Astrocyte (in vitro differentiated cells and primary cell): ENCODE measurements around the gene ESRRB. TPM values are rescaled to one million over a fixed set of nuclear protein-coding genes. Genes with fewer than 3 reads are reported as not detected.

Experiments used
- DNase-seq: peaks from one replicate; pipeline ENCODE4 v3.0.0-alpha.2; 2010; ENCODE audit warnings: low read depth
- FAIRE-seq: peaks from 2 replicates; lab custom pipeline; 2011; peaks lifted over from hg19 to GRCh38; lab: Jason Lieb, UNC
- H2AFZ ChIP-seq: 2 replicates; pipeline ENCODE4 v1.6.0; 2012; ENCODE audit warnings: low read depth, low read length, inconsistent platforms
- H3K27ac ChIP-seq: 2 replicates; pipeline ENCODE4 v1.5.1; 2011; ENCODE audit warnings: low read depth, low read length, inconsistent platforms
- H3K27me3 ChIP-seq: 2 replicates; pipeline ENCODE4 v1.6.0; 2011; ENCODE audit warnings: low read length, inconsistent platforms; ENCODE audit not compliant: insufficient read depth
- H3K36me3 ChIP-seq: 2 replicates; pipeline ENCODE4 v1.5.1; 2011; ENCODE audit warnings: low read length, inconsistent platforms; ENCODE audit not compliant: insufficient read depth
- H3K4me1 ChIP-seq: 2 replicates; pipeline ENCODE4 v1.5.1; 2011; ENCODE audit warnings: low read length, inconsistent platforms; ENCODE audit not compliant: insufficient read depth
- H3K4me2 ChIP-seq: 2 replicates; pipeline ENCODE4 v1.6.0; 2012; ENCODE audit warnings: low read length, inconsistent platforms
- H3K4me3 ChIP-seq: 2 replicates; pipeline ENCODE4 v1.5.1; 2011; ENCODE audit warnings: low read depth, mild to moderate bottlenecking, low read length, inconsistent platforms; ENCODE audit not compliant: insufficient read depth
- H3K79me2 ChIP-seq: 2 replicates; pipeline ENCODE4 v1.6.0; 2012; ENCODE audit warnings: mild to moderate bottlenecking, low read length, inconsistent platforms; ENCODE audit not compliant: insufficient read depth
- H3K9ac ChIP-seq: 2 replicates; pipeline ENCODE4 v1.6.0; 2012; ENCODE audit warnings: mild to moderate bottlenecking, low read length, inconsistent platforms
- H3K9me3 ChIP-seq: 2 replicates; pipeline ENCODE4 v1.5.1; 2012; ENCODE audit warnings: low read depth, mild to moderate bottlenecking, low read length, inconsistent platforms; ENCODE audit not compliant: insufficient read depth
- H4K20me1 ChIP-seq: 2 replicates; pipeline ENCODE4 v1.6.0; 2012; ENCODE audit warnings: low read length, inconsistent platforms; ENCODE audit not compliant: insufficient read depth
- H3K27ac Mint-ChIP-seq: one replicate; pipeline ENCODE4 v1.8.0; 2021; ENCODE audit warnings: mild to moderate bottlenecking, mixed read lengths; ENCODE audit not compliant: unreplicated experiment
- H3K27me3 Mint-ChIP-seq: one replicate; pipeline ENCODE4 v1.8.0; 2021; ENCODE audit warnings: low read depth, mixed read lengths; ENCODE audit not compliant: unreplicated experiment
- H3K36me3 Mint-ChIP-seq: one replicate; pipeline ENCODE4 v1.8.0; 2021; ENCODE audit warnings: low read depth, mixed read lengths; ENCODE audit not compliant: unreplicated experiment
- H3K4me1 Mint-ChIP-seq: one replicate; pipeline ENCODE4 v1.8.0; 2021; ENCODE audit warnings: low read depth, mixed read lengths; ENCODE audit not compliant: unreplicated experiment
- H3K4me3 Mint-ChIP-seq: one replicate; pipeline ENCODE4 v1.8.0; 2021; ENCODE audit warnings: mild to moderate bottlenecking, moderate library complexity, mixed read lengths; ENCODE audit not compliant: unreplicated experiment
- H3K9me3 Mint-ChIP-seq: one replicate; pipeline ENCODE4 v1.8.0; 2021; ENCODE audit warnings: mild to moderate bottlenecking, mixed read lengths; ENCODE audit not compliant: unreplicated experiment
- CTCF ChIP-seq: IDR thresholded peaks from 2 replicates; pipeline ENCODE4 v1.5.1; 2011; ENCODE audit warnings: low read depth, mild to moderate bottlenecking, inconsistent platforms, low read length, moderate library complexity; ENCODE audit not compliant: insufficient read depth
- EZH2 ChIP-seq: IDR thresholded peaks from 2 replicates; pipeline ENCODE4 v1.6.1; 2012; ENCODE audit warnings: mild to moderate bottlenecking, low read length, inconsistent platforms; ENCODE audit not compliant: insufficient read depth
- total RNA-seq: library from RNA; stranded (reverse); gene quantifications from 2 replicates; pipeline ENCODE4 v1.2.1, GENCODE V29; 2021

Gene ESRRB
- total RNA-seq, 1 donor from 2014 or later: not detected

- H3K4me1 Mint-ChIP-seq: no peaks in the 10 kb centered on the region
- H4K20me1 ChIP-seq: no peaks in the 10 kb centered on the region
- H3K79me2 ChIP-seq: no peaks in the 10 kb centered on the region
- H3K27me3 ChIP-seq: no peaks in the 10 kb centered on the region
- H3K27me3 Mint-ChIP-seq: peaks cover 59% of the 10 kb centered on the region
- no peak overlapping the region for H3K9ac ChIP-seq
- H3K4me2 ChIP-seq: no peak overlapping the region
- H2AFZ ChIP-seq: no peak overlapping the region
- H3K36me3 ChIP-seq: no peaks in the 10 kb centered on the region
- FAIRE-seq (no peak), DNase-seq (no peak)
- H3K4me1 ChIP-seq: no peaks in the 10 kb centered on the region
- H3K9me3 Mint-ChIP-seq: peaks cover 2% of the 10 kb centered on the region
- no peak for TF ChIP-seq CTCF
- TF ChIP-seq EZH2: no peak
- H3K4me3 Mint-ChIP-seq: no peak overlapping the region
- no peak overlapping the region for H3K27ac ChIP-seq
- H3K27ac Mint-ChIP-seq: no peak overlapping the region
- H3K9me3 ChIP-seq: no peaks in the 10 kb centered on the region
- H3K36me3 Mint-ChIP-seq: peaks cover 4% of the 10 kb centered on the region
- no peak overlapping the region for H3K4me3 ChIP-seq
Measured at GRCh38 chr14:76510181-76510580, 134.2 kb downstream of the ESRRB start.

- no peak overlapping the region for H3K4me3 ChIP-seq
- no peaks in the 10 kb centered on the region for H3K36me3 ChIP-seq
- no peaks in the 10 kb centered on the region for H3K4me1 ChIP-seq
- Mint-ChIP-seq H3K27ac (no peak overlapping the region), H3K4me1 (no peaks in the 10 kb centered on the region), H3K27me3 (peaks cover 33% of the 10 kb centered on the region), H3K9me3 (peaks cover 2% of the 10 kb centered on the region), H3K4me3 (no peak overlapping the region), H3K36me3 (peaks cover 4% of the 10 kb centered on the region)
- H4K20me1 ChIP-seq: no peaks in the 10 kb centered on the region
- no peaks in the 10 kb centered on the region for H3K79me2 ChIP-seq
- DNase-seq (no peak), FAIRE-seq (no peak)
- peak; percentile 9 for TF ChIP-seq CTCF
- TF ChIP-seq EZH2: no peak
- H2AFZ ChIP-seq: no peak overlapping the region
- no peak overlapping the region for H3K4me2 ChIP-seq
- H3K27me3 ChIP-seq: no peaks in the 10 kb centered on the region
- H3K27ac ChIP-seq: no peak overlapping the region
- no peak overlapping the region for H3K9ac ChIP-seq
- no peaks in the 10 kb centered on the region for H3K9me3 ChIP-seq
Measured at GRCh38 chr14:76514213-76514998, 138.5 kb downstream of the ESRRB start.

- Histone ChIP-seq H3K27me3 (no peaks in the 10 kb centered on the region), H3K9me3 (no peaks in the 10 kb centered on the region), H3K4me1 (no peaks in the 10 kb centered on the region), H3K36me3 (no peaks in the 10 kb centered on the region), H2AFZ (no peak overlapping the region), H3K9ac (no peak overlapping the region), H3K27ac (no peak overlapping the region), H3K4me2 (no peak overlapping the region), H3K4me3 (no peak overlapping the region), H4K20me1 (no peaks in the 10 kb centered on the region), H3K79me2 (no peaks in the 10 kb centered on the region)
- H3K27ac Mint-ChIP-seq: no peak overlapping the region
- peaks cover 4% of the 10 kb centered on the region for H3K9me3 Mint-ChIP-seq
- no peaks in the 10 kb centered on the region for H3K4me1 Mint-ChIP-seq
- FAIRE-seq: no peak
- H3K4me3 Mint-ChIP-seq: no peak overlapping the region
- DNase-seq: no peak
- TF ChIP-seq EZH2: no peak
- TF ChIP-seq CTCF: no peak
- H3K36me3 Mint-ChIP-seq: peaks cover 4% of the 10 kb centered on the region
- peaks cover 17% of the 10 kb centered on the region for H3K27me3 Mint-ChIP-seq
Measured at GRCh38 chr14:76516884-76517283, 140.9 kb downstream of the ESRRB start.
